Panc1 (cell line): Measurements from ENCODE around the gene CDKL4.

Source experiments
- CTCF ChIP-seq: fragments of 450-650 bp; IDR thresholded peaks from 2 replicates; pipeline ENCODE4 v1.5.1; 2017; ENCODE audit warnings: mild to moderate bottlenecking
- POLR2AphosphoS5 ChIP-seq: IDR thresholded peaks from 2 replicates; pipeline ENCODE4 v1.6.1; 2012; ENCODE audit warnings: mild to moderate bottlenecking, low read depth, low read length, moderate library complexity
- SIN3A ChIP-seq: IDR thresholded peaks from 2 replicates; pipeline ENCODE4 v1.6.1; 2012; ENCODE audit warnings: low read depth, mild to moderate bottlenecking, low read length, moderate library complexity, borderline replicate concordance; ENCODE audit not compliant: insufficient read depth

GRCh38 chr2:39281391-39281790, 37.6 kb upstream of the CDKL4 start:
- no peak for TF ChIP-seq SIN3A
- no peak for TF ChIP-seq CTCF
- no peak for TF ChIP-seq POLR2AphosphoS5
